NCI-H2227 (cell line): ENCODE results near the gene SINHCAF.
"Not testable (repeated sequence)": the region's sequence is repeated elsewhere in the genome, so short reads cannot be mapped to it uniquely, and the experiment has no call there.

Experiments
- DNase-seq: peaks from one replicate; lab custom pipeline; 2025; ENCODE audit not compliant: unreplicated experiment; lab: John Stamatoyannopoulos, UW

SINHCAF gene, protein sequence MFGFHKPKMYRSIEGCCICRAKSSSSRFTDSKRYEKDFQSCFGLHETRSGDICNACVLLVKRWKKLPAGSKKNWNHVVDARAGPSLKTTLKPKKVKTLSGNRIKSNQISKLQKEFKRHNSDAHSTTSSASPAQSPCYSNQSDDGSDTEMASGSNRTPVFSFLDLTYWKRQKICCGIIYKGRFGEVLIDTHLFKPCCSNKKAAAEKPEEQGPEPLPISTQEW

GRCh38 chr12:31325877-31326631 lies at the start of gene SINHCAF:
Gene SINHCAF (minus strand): TSS chr12:31326150. CDS start chr12:31298204, 27,946 bp downstream.
- peak; percentile 99 for DNase-seq

- DNase-seq: not testable (repeated sequence)
Measured at GRCh38 chr12:31375422-31375821, 49.5 kb upstream of the SINHCAF start.

GRCh38 chr12:31371256-31371620 lies 45.3 kb upstream of the SINHCAF start:
- DNase-seq: no peak

GRCh38 chr12:31370531-31371255 lies 44.7 kb upstream of the SINHCAF start:
- peak; percentile 56 for DNase-seq

GRCh38 chr12:31369712-31370521 lies 44.0 kb upstream of the SINHCAF start:
- DNase-seq: peak; percentile 67

DNA sequence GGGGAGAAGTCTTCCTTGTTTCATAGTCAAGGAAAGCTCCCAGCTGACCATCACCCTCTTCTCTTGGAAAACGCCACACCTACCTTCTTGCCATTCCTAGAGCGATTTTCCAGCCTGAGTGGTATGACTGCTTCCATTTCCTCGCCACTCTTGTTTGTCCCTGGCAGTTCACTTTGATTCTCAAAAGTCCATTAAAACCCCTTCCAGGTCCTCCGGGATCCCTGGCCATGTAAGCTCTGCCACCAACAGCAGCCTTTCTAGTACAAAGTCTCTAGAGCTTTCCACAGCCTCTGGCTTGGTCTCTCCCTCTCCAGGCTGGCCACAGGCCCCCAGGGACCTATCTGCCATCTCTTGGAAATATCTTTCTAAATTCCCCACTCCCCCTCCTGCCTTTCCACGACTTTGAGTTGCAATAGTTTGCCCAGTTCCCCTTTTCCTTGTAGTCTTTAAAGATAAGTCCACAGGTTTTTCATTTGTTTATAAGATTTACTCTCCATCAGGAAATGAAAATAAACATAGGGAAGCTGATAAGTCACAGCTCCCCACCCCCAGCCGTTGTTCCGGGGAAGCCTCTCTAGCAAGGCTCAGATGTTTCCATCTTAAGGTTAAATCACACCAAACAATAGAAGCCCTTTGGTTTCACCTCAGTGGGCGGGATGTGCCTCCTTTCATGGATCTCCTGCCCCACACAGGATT lies 42.9 kb upstream of the SINHCAF start:
- peak; percentile 51 for DNase-seq

- DNase-seq: no peak
Measured at GRCh38 chr12:31366104-31366621, 40.2 kb upstream of the SINHCAF start.

DNA sequence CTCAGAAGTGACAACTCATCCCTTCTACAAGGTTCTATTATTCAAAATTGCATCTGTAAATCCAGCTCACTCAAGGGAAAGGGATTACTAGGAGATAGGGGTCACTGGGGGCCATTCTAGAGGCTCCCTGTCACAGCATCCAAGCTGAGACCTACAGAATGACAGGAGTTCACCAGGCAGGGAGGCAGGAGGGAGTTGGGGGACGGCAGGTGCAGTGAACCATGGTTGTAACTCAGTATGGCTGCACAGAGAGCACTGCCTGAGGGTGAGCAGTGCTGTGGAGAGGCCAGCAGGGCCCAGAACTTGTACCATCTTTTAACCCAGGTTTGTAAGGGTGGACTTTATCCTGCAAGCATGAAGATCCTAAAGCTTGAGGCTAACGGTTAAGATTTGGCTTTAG lies 37.9 kb upstream of the SINHCAF start:
- DNase-seq: no peak

DNA sequence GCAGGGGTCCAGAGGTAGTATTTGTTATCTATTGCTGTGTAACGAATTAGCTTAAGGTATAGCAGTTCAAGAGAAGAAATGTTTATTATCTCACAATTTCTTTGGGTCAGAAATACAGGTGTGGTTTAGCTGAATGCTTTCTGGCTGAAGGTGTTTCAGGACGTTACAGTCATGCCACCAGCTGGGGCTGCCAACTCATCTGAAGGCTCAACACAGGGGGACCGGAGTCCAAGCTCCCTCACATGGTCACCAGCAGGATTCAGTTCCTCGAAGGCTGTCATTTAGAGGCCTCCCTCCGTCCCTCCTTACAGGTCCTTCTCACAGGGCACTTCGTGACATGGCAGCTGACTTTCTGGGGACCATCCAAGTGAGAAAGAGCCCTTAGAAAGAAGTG lies 37.5 kb upstream of the SINHCAF start:
- no peak for DNase-seq

DNA sequence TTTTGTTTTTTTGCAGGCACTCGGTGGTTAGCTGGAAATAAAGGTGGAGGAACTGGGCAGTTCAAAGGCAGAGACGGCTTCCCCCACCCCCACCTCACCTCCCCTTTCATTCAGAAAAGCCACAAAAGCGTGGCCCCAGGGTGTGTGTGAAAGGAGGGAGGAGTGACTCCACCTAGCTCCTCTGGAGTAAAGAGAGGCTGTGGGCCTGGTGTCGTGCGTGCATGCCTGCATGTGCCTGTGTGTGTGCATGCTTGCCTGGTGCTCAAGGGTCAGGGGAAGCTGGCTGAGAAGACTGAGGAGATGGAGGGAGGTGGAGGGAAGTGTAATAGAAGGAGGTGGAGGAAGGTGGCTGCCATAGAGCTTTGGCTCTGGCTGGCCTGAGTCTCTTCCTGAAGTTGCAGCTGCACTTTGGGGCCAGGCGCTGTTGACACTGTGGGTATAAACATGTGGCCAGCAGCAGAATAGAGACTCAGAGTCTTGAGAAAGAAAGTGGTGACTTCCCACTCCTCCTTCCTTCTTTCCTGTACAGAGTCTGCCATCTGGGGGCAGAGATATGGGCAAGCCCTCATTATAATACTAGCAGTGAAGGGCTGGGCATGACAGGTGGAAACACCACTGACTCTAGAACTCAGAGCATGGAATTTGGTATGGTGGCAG lies 36.9 kb upstream of the SINHCAF start:
- peak; percentile 34 for DNase-seq

GRCh38 chr12:31362115-31362758 lies 36.3 kb upstream of the SINHCAF start:
- peak; percentile 83 for DNase-seq

DNA sequence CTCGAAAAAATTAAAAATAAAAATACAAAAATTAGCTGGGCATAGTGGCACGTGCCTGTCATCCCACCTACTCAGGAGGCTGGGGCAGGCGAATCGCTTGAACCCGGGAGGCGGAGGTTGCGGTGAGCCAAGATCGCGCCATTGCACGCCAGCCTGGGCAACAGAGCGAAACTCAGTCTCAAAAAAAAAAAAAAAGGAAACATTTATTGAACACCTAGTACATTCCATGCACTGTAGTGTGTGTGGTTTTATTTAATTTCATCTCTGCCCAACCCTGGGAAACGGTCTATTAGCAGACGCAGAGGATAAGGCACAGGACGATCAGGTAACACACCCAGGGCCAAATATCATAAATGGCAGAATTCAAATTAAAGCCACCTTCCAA lies 35.8 kb upstream of the SINHCAF start:
- DNase-seq: no peak

GRCh38 chr12:31355747-31356107 lies 29.8 kb upstream of the SINHCAF start:
- no peak for DNase-seq

DNA sequence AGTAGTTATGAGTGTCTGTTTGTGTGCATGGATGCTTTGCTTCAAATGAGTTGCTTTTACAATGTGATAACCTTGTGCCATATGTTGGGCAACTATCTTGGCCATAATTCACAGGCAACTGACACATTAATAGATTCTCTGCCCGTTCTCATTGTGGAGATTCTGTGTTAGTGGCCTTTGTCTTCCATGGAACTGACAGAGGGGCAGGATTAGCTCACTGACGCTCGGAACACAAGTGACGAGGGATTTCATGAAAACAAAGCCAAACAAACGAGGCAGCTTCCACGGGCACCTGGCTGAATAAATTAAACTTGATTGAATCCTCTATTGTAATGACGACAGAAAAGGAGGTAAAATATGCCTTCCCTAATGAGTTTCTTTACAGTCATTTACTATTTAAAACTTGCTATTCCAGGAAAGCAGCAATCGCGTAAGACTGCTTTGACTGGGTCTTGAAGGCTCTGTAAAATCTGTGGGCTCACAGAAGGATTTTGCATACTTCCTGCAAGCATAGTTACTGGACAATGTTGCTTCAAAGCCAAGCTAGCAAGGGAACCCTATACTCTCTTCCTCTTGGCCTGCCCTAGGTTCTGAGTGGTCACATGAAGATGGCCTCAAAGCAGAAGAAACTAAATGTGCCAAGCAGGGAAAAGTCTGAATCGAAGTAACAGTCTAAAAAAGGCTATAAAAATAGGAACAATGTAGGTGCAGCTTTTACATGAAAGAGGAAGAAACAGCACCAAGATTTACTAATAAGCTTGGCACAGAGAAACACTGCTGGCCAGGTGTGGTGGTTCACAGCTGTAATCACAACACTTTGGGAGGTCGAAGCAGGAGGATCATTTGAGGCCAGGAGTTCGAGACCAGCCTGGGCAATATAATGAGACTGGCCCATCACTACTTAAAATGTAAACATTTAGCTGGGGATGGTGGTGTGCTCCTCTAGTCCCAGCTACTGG lies 28.1 kb upstream of the SINHCAF start:
- DNase-seq: peak; percentile 72

DNA sequence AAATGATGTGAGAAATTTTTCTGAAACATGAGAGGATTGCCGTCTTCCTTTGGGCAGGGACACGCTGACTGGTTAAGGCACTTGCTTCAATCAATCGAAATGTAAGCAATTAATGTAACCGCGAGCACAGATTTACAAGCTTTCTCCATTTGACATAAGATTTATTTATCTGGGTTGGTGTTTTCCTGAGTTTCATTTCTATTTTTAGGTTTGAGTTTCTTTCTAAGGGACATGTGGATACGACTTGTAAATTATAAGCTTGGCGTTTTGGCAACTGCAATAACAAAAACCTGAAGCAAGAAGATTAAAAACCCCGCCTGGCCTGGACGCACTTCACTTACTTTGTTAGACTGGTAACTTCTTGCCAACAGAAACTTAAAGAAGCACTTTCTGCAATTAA lies 20.3 kb upstream of the SINHCAF start:
- DNase-seq: no peak

GRCh38 chr12:31343139-31343538 lies 17.2 kb upstream of the SINHCAF start:
- DNase-seq: no peak

DNA sequence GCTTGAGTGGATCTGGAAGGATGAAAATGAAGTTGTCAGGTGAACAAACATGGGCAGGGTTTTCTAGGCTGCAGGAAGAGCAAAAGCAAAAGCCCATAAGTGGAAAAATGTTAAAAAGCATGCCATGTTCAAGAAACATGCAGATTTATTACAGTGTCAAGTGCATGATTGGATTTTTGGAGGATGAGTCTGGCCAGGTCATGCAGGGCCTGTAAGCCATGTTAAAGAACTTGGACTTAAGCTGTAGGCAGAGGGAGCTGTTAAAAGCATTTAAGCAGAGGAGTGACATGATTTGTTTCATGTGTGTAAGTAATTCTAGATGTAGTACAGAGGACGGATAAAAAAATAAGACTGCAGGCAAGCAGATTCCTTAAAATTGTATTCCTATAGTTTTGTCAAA lies 16.3 kb upstream of the SINHCAF start:
- no peak for DNase-seq
